Iris pigment epithelial cell (primary cell): Measurements from ENCODE around the gene LRGUK.
"Not testable (repeated sequence)": the region's sequence is repeated elsewhere in the genome, so short reads cannot be mapped to it uniquely, and the experiment has no call there.

Experiments
- DNase-seq: peaks from one replicate; pipeline ENCODE4 v3.0.0-alpha.2; 2011; ENCODE audit warnings: low read depth

LRGUK gene

GRCh38 chr7:134246347-134246746, 119.2 kb downstream of the LRGUK start:
- no peak for DNase-seq

GRCh38 chr7:134246761-134247160, 119.6 kb downstream of the LRGUK start:
- no peak for DNase-seq

GRCh38 chr7:134248196-134248595, 121.1 kb downstream of the LRGUK start:
- DNase-seq = no peak

GRCh38 chr7:134254311-134254710, 127.2 kb downstream of the LRGUK start:
- peak; percentile 8 for DNase-seq

- DNase-seq = no peak
Measured at GRCh38 chr7:134255814-134256213, 128.7 kb downstream of the LRGUK start.

GRCh38 chr7:134262322-134262721, 135.2 kb downstream of the LRGUK start:
- no peak for DNase-seq

GRCh38 chr7:134276951-134277350, 149.8 kb downstream of the LRGUK start:
- DNase-seq = no peak

- DNase-seq = no peak
Measured at GRCh38 chr7:134278502-134279153, 151.5 kb downstream of the LRGUK start.

- no peak for DNase-seq
Measured at GRCh38 chr7:134279336-134279735, 152.2 kb downstream of the LRGUK start.

- no peak for DNase-seq
Measured at GRCh38 chr7:134279898-134280297, 152.8 kb downstream of the LRGUK start.

GRCh38 chr7:134280508-134280907, 153.4 kb downstream of the LRGUK start:
- no peak for DNase-seq

- no peak for DNase-seq
Measured at GRCh38 chr7:134284011-134284410, 156.9 kb downstream of the LRGUK start.

- no peak for DNase-seq
Measured at GRCh38 chr7:134284952-134285351, 157.8 kb downstream of the LRGUK start.

- no peak for DNase-seq
Measured at GRCh38 chr7:134287916-134288659, 160.9 kb downstream of the LRGUK start.

- no peak for DNase-seq
Measured at GRCh38 chr7:134289423-134289822, 162.3 kb downstream of the LRGUK start.

- no peak for DNase-seq
Measured at GRCh38 chr7:134289841-134290240, 162.7 kb downstream of the LRGUK start.

GRCh38 chr7:134290286-134290685, 163.1 kb downstream of the LRGUK start:
- peak; percentile 51 for DNase-seq

- no peak for DNase-seq
Measured at GRCh38 chr7:134293002-134293740, 166.0 kb downstream of the LRGUK start.

GRCh38 chr7:134295982-134296381, 168.8 kb downstream of the LRGUK start:
- DNase-seq = not testable (repeated sequence)

GRCh38 chr7:134297489-134297888, 170.3 kb downstream of the LRGUK start:
- no peak for DNase-seq

GRCh38 chr7:134298902-134299683, 172.0 kb downstream of the LRGUK start:
- DNase-seq = peak; percentile 68

- DNase-seq = no peak
Measured at GRCh38 chr7:134300988-134301387, 173.8 kb downstream of the LRGUK start.
